ENCODE data around the gene VCX3B. TPM values are rescaled to one million over a fixed set of nuclear protein-coding genes. Genes with fewer than 3 reads are reported as not detected.
"Not testable (repeated sequence)": the region's sequence is repeated elsewhere in the genome, so short reads cannot be mapped to it uniquely, and the experiment has no call there.

The VCX3B gene
- total RNA-seq: not detected
- polyA plus RNA-seq (2013, experiment 1 of 2): not detected
- not detected for polyA plus RNA-seq (2013, experiment 2 of 2)
- long read RNA-seq, experiment 1: 0 reads
- long read RNA-seq, experiment 2: 0 reads
- long read RNA-seq, experiment 3: 0 reads
- long read RNA-seq, experiment 4: 0 reads

DNA sequence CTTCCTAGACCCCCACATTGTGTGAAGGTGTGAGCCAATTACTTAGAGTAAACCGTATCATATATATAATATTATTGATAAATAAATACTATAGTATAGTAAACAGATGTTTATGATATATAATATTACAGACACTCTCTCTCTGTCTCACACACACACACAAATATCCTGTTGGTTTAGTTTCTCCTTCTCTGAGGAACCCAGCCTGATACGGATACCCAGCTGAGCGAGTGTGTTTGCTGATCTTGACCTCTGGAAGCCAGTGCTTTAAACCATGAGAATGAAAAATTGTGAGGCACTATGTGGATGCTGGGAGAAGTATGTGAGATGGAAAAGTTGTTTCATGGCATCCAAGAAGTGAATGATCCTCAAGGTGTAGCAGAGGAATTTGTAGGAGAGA is at the start of gene VCX3B:
Gene VCX3B, plus strand, starts transcription at position 301 of the 400 bp plus-strand sequence. CDS start 621 bp downstream, outside the sequence.
- H3K27ac Mint-ChIP-seq; H3K36me3 Mint-ChIP-seq (ENCODE audit: low read depth): not testable (repeated sequence)

DNA sequence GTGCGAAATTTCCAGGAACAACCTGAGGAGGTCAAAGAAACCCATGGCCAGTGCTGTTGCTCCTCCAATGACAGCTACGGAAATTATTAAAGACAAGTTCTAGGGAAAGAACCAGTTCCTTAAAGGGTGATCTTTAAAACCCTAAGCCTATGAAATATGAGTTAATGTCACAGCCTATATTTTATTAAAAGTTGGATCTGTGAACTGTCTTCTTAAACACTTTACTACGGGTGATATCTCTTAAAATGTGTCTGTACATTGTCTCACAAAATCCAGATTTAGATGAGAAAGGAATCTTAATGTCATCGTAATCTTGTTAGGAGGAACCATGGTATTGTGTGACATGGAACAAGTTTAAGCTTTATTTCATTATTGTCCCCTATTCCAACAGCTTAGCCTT is 46.3 kb upstream of the VCX3B start:
- Histone ChIP-seq H3K9me3 (ENCODE audit: control insufficient read depth, low read length) (no peaks in the 10 kb centered on the region), H3K27me3 (ENCODE audit: control insufficient read depth, insufficient read depth, low read length, poor library complexity, severe bottlenecking) (no peaks in the 10 kb centered on the region), H3K36me3 (ENCODE audit: control insufficient read depth, insufficient read depth, low read length) (no peaks in the 10 kb centered on the region), H3K9ac (ENCODE audit: extremely low read depth, low read length, poor library complexity, severe bottlenecking) (no peak overlapping the region), H3K4me1 (ENCODE audit: control insufficient read depth, insufficient read depth, low read length) (no peaks in the 10 kb centered on the region), H3K4me3 (ENCODE audit: low read length) (no peak overlapping the region), H3K27ac (ENCODE audit: low read depth, low read length) (no peak overlapping the region)
- TF ChIP-seq, protein P1, sequence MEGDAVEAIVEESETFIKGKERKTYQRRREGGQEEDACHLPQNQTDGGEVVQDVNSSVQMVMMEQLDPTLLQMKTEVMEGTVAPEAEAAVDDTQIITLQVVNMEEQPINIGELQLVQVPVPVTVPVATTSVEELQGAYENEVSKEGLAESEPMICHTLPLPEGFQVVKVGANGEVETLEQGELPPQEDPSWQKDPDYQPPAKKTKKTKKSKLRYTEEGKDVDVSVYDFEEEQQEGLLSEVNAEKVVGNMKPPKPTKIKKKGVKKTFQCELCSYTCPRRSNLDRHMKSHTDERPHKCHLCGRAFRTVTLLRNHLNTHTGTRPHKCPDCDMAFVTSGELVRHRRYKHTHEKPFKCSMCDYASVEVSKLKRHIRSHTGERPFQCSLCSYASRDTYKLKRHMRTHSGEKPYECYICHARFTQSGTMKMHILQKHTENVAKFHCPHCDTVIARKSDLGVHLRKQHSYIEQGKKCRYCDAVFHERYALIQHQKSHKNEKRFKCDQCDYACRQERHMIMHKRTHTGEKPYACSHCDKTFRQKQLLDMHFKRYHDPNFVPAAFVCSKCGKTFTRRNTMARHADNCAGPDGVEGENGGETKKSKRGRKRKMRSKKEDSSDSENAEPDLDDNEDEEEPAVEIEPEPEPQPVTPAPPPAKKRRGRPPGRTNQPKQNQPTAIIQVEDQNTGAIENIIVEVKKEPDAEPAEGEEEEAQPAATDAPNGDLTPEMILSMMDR (conservative IDR thresholded peaks at IDR 0.05): no peak
- Mint-ChIP-seq H3K4me3 (no peak overlapping the region), H3K9me3 (peaks cover 3% of the 10 kb centered on the region), H3K4me1 (no peaks in the 10 kb centered on the region), H3K36me3 (ENCODE audit: low read depth) (peaks cover 2% of the 10 kb centered on the region), H3K27me3 (ENCODE audit: insufficient read depth) (no peaks in the 10 kb centered on the region), H3K27ac (no peak overlapping the region)
- no peak for DNase-seq
- 83 to 89% methylated on average over 1 to 4 of the region's 4 CpGs for WGBS, 2 experiments (ENCODE audit: insufficient coverage in 1 of 2, insufficient read length in 1 of 2)

More for the DNA sequence above, at the start of gene VCX3B:
- not testable (repeated sequence) for H3K27me3 ChIP-seq (ENCODE audit: control insufficient read depth, insufficient read depth, low read length, poor library complexity, severe bottlenecking); H3K9ac ChIP-seq (ENCODE audit: extremely low read depth, low read length, poor library complexity, severe bottlenecking); H3K9me3 ChIP-seq (ENCODE audit: control insufficient read depth, low read length); H3K9me3 Mint-ChIP-seq; H3K4me1 Mint-ChIP-seq; H3K27ac ChIP-seq (ENCODE audit: low read depth, low read length); DNase-seq; H3K36me3 ChIP-seq (ENCODE audit: control insufficient read depth, insufficient read depth, low read length); H3K4me3 ChIP-seq (ENCODE audit: low read length); H3K4me1 ChIP-seq (ENCODE audit: control insufficient read depth, insufficient read depth, low read length); H3K4me3 Mint-ChIP-seq; H3K27me3 Mint-ChIP-seq (ENCODE audit: insufficient read depth)
- no CpG with 5 or more reads among the region's 3 CpGs for WGBS, 2 experiments (ENCODE audit: insufficient coverage in 1 of 2, insufficient read length in 1 of 2)

DNA sequence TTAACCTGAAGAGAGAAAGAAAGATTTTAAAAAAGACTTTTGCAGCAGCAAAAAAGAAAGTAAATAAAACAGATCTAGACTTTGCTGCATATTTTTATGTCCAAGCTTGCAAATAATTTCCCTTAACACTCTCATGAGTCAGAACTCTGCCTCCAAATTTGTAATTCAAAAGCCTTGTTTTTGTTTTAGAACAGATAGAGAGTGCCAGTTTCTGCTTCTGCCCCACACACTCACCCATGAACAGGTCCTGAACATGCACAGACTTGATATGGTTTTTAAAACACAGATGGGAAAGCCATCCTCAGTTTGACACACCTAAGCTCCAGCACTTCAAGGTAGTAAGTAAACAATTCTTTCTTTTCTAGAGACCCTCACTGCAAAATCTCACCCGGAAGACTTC is 39.7 kb upstream of the VCX3B start:
- H3K27ac ChIP-seq (ENCODE audit: low read depth, low read length): no peak overlapping the region
- no peak overlapping the region for H3K9ac ChIP-seq (ENCODE audit: extremely low read depth, low read length, poor library complexity, severe bottlenecking)
- H3K27me3 ChIP-seq (ENCODE audit: control insufficient read depth, insufficient read depth, low read length, poor library complexity, severe bottlenecking): no peaks in the 10 kb centered on the region
- H3K9me3 ChIP-seq (ENCODE audit: control insufficient read depth, low read length): no peaks in the 10 kb centered on the region
- no peak overlapping the region for H3K4me3 ChIP-seq (ENCODE audit: low read length)
- TF ChIP-seq, protein P1 (conservative IDR thresholded peaks at IDR 0.05): no peak
- Mint-ChIP-seq H3K4me1 (peaks cover 4% of the 10 kb centered on the region), H3K4me3 (no peak overlapping the region), H3K9me3 (no peaks in the 10 kb centered on the region), H3K27ac (no peak overlapping the region), H3K27me3 (ENCODE audit: insufficient read depth) (no peaks in the 10 kb centered on the region), H3K36me3 (ENCODE audit: low read depth) (no peaks in the 10 kb centered on the region)
- no peak for DNase-seq
- no CpG with 5 or more reads among the region's 1 CpG for WGBS, 2 experiments (ENCODE audit: insufficient coverage in 1 of 2, insufficient read length in 1 of 2)
- H3K36me3 ChIP-seq (ENCODE audit: control insufficient read depth, insufficient read depth, low read length): no peaks in the 10 kb centered on the region
- no peaks in the 10 kb centered on the region for H3K4me1 ChIP-seq (ENCODE audit: control insufficient read depth, insufficient read depth, low read length)
